GM06990 (cell line): ENCODE measurements around the gene ZC3H18.

Experiments used
- DNase-seq: peaks from one replicate; pipeline ENCODE4 v3.0.0-alpha.2; 2011; ENCODE audit not compliant: insufficient read length; ENCODE audit errors: extremely low read depth
- H3K27me3 ChIP-seq: replicated peaks from 2 replicates; pipeline ENCODE4 v1.6.0; 2011; ENCODE audit warnings: low read length; ENCODE audit not compliant: control insufficient read depth, insufficient read depth
- H3K36me3 ChIP-seq: 2 replicates; pipeline ENCODE4 v1.5.1; 2011; ENCODE audit warnings: low read length; ENCODE audit not compliant: control insufficient read depth, insufficient read depth
- H3K4me3 ChIP-seq: replicated peaks from 2 replicates; pipeline ENCODE4 v1.5.1; 2011; ENCODE audit warnings: low read depth, mild to moderate bottlenecking, control low read depth, low read length
- CTCF ChIP-seq: IDR thresholded peaks from 2 replicates; pipeline ENCODE4 v1.5.1; 2011; ENCODE audit warnings: low read length, control low read depth, mild to moderate bottlenecking, inconsistent platforms; ENCODE audit not compliant: insufficient read depth, poor library complexity, severe bottlenecking

Gene ZC3H18

GRCh38 chr16:88610909-88611812 lies 41.0 kb downstream of the ZC3H18 start:
- no peak for TF ChIP-seq CTCF
- Histone ChIP-seq H3K4me3 (no peak overlapping the region), H3K36me3 (peaks cover 28% of the 10 kb centered on the region), H3K27me3 (no peaks in the 10 kb centered on the region)
- no peak for DNase-seq

GRCh38 chr16:88613293-88613692 lies 43.1 kb downstream of the ZC3H18 start:
- Histone ChIP-seq H3K4me3 (no peak overlapping the region), H3K36me3 (peaks cover 26% of the 10 kb centered on the region), H3K27me3 (no peaks in the 10 kb centered on the region)
- TF ChIP-seq CTCF, result no peak
- no peak for DNase-seq

- Histone ChIP-seq H3K4me3 (no peak overlapping the region), H3K27me3 (no peaks in the 10 kb centered on the region), H3K36me3 (peaks cover 29% of the 10 kb centered on the region)
- DNase-seq, result no peak
- TF ChIP-seq CTCF, result no peak
These were observed 44.0 kb downstream of the ZC3H18 start for GRCh38 chr16:88613911-88614817.

- H3K36me3 ChIP-seq, result peaks cover 29% of the 10 kb centered on the region
These were observed 44.8 kb downstream of the ZC3H18 start for GRCh38 chr16:88614818-88615580.

More at GRCh38 chr16:88614818-88615580, 44.8 kb downstream of the ZC3H18 start:
- Histone ChIP-seq H3K4me3 (no peak overlapping the region), H3K27me3 (no peaks in the 10 kb centered on the region)
- TF ChIP-seq CTCF, result no peak
- no peak for DNase-seq
